Hematopoietic multipotent progenitor cell treated with erythropoietin and hydrocortisone succinate and interleukin-3 and kit ligand, for 4 days (in vitro differentiated cells): ENCODE measurements around the gene ACSL4.
A peak's percentile ranks its signal among the peaks of the same experiment; 100 is the strongest.
"Not testable (repeated sequence)": the region's sequence is repeated elsewhere in the genome, so short reads cannot be mapped to it uniquely, and the experiment has no call there.

Source experiments
- DNase-seq: peaks from one replicate; pipeline ENCODE4 v3.0.0-alpha.2; 2015

The ACSL4 gene

GRCh38 chrX:109724971-109725370 is 8.1 kb downstream of the ACSL4 start:
- DNase-seq, result not testable (repeated sequence)

- peak; percentile 33 for DNase-seq
Observed at GRCh38 chrX:109720947-109721346, 12.1 kb downstream of the ACSL4 start.

- no peak for DNase-seq
Observed at GRCh38 chrX:109719264-109719663, 13.8 kb downstream of the ACSL4 start.

GRCh38 chrX:109716431-109717028 is 16.5 kb downstream of the ACSL4 start:
- no peak for DNase-seq

- DNase-seq, result no peak
Observed at GRCh38 chrX:109714340-109714958, 18.6 kb downstream of the ACSL4 start.

- no peak for DNase-seq
Observed at GRCh38 chrX:109710181-109710580, 22.9 kb downstream of the ACSL4 start.

GRCh38 chrX:109709129-109709631 is 23.9 kb downstream of the ACSL4 start:
- DNase-seq, result peak; percentile 65

GRCh38 chrX:109707720-109708119 is 25.3 kb downstream of the ACSL4 start:
- peak; percentile 38 for DNase-seq

GRCh38 chrX:109707319-109707718 is 25.7 kb downstream of the ACSL4 start:
- DNase-seq, result no peak

- no peak for DNase-seq
Observed at GRCh38 chrX:109704563-109704962, 28.5 kb downstream of the ACSL4 start.

GRCh38 chrX:109697855-109698254 is 35.2 kb downstream of the ACSL4 start:
- no peak for DNase-seq

GRCh38 chrX:109696146-109696740 is 36.8 kb downstream of the ACSL4 start:
- DNase-seq, result no peak

GRCh38 chrX:109695637-109696036 is 37.4 kb downstream of the ACSL4 start:
- DNase-seq, result no peak

GRCh38 chrX:109691752-109692151 is 41.3 kb downstream of the ACSL4 start:
- no peak for DNase-seq

GRCh38 chrX:109691277-109691676 is 41.8 kb downstream of the ACSL4 start:
- no peak for DNase-seq

- no peak for DNase-seq
Observed at GRCh38 chrX:109687903-109688302, 45.2 kb downstream of the ACSL4 start.

- no peak for DNase-seq
Observed at GRCh38 chrX:109685656-109686078, 47.4 kb downstream of the ACSL4 start.

- DNase-seq, result no peak
Observed at GRCh38 chrX:109684136-109684535, 48.9 kb downstream of the ACSL4 start.

GRCh38 chrX:109681475-109682081 is 51.5 kb downstream of the ACSL4 start:
- DNase-seq, result no peak

GRCh38 chrX:109679820-109680219 is 53.2 kb downstream of the ACSL4 start:
- no peak for DNase-seq

GRCh38 chrX:109672239-109672638 is 60.8 kb downstream of the ACSL4 start:
- DNase-seq, result peak; percentile 72

- not testable (repeated sequence) for DNase-seq
Observed at GRCh38 chrX:109671170-109671569, 61.9 kb downstream of the ACSL4 start.

- DNase-seq, result no peak
Observed at GRCh38 chrX:109667986-109668385, 65.1 kb downstream of the ACSL4 start.
